MM.1S (cell line): ENCODE results near the gene LCE7A.

Source experiments
- DNase-seq: peaks from one replicate; pipeline ENCODE4 v3.0.0-alpha.2; 2015
- H2AFZ ChIP-seq: fragments of 300-600 bp; sonication (generic); 2 replicates; pipeline ENCODE4 v1.6.0; 2016; ENCODE audit warnings: antibody characterized with exemption, low read length
- H3F3A ChIP-seq: fragments of 300-600 bp; sonication (generic); 2 replicates; pipeline ENCODE4 v1.6.1; 2016; ENCODE audit warnings: mild to moderate bottlenecking, antibody characterized with exemption, low read length, moderate library complexity, mixed read lengths; ENCODE audit not compliant: insufficient read depth
- H3K27ac ChIP-seq: fragments of 300-600 bp; sonication (generic); 2 replicates; pipeline ENCODE4 v1.5.1; 2016; ENCODE audit warnings: mild to moderate bottlenecking, low read length
- H3K27me3 ChIP-seq: fragments of 300-600 bp; sonication (generic); replicated peaks from 2 replicates; pipeline ENCODE4 v1.6.0; 2016; ENCODE audit warnings: low read length; ENCODE audit not compliant: insufficient read depth
- H3K36me3 ChIP-seq: fragments of 300-600 bp; sonication (generic); replicated peaks from 2 replicates; pipeline ENCODE4 v1.6.1; 2016; ENCODE audit warnings: mild to moderate bottlenecking, low read length, mixed read lengths; ENCODE audit not compliant: insufficient read depth
- H3K4me1 ChIP-seq: fragments of 300-600 bp; sonication (generic); 2 replicates; pipeline ENCODE4 v1.6.1; 2016; ENCODE audit warnings: low read length, mixed read lengths
- H3K4me2 ChIP-seq: fragments of 300-600 bp; sonication (generic); 2 replicates; pipeline ENCODE4 v1.6.0; 2016; ENCODE audit warnings: low read depth, low read length
- H3K4me3 ChIP-seq: fragments of 300-600 bp; sonication (generic); 2 replicates; pipeline ENCODE4 v1.5.1; 2016; ENCODE audit warnings: low read length, mixed read lengths
- H3K79me2 ChIP-seq: fragments of 300-600 bp; sonication (generic); 2 replicates; pipeline ENCODE4 v1.6.1; 2016; ENCODE audit warnings: mixed run types, low read length, mixed read lengths
- H3K9ac ChIP-seq: fragments of 300-600 bp; sonication (generic); 2 replicates; pipeline ENCODE4 v1.6.1; 2016; ENCODE audit warnings: low read length, mixed read lengths
- H3K9me2 ChIP-seq: fragments of 300-600 bp; sonication (generic); replicated peaks from 2 replicates; pipeline ENCODE4 v1.6.1; 2016; ENCODE audit warnings: mild to moderate bottlenecking, low read length, mixed read lengths; ENCODE audit not compliant: insufficient read depth
- H3K9me3 ChIP-seq: fragments of 300-600 bp; sonication (generic); replicated peaks from 2 replicates; pipeline ENCODE4 v1.6.1; 2016; ENCODE audit warnings: mild to moderate bottlenecking, low read length, mixed read lengths; ENCODE audit not compliant: insufficient read depth
- H4K20me1 ChIP-seq: fragments of 300-600 bp; sonication (generic); 2 replicates; pipeline ENCODE4 v1.6.1; 2016; ENCODE audit warnings: mild to moderate bottlenecking, low read length, moderate library complexity, mixed read lengths; ENCODE audit not compliant: insufficient read depth
- CTCF ChIP-seq: fragments of 300-600 bp; sonication (generic); IDR thresholded peaks from 2 replicates; pipeline ENCODE4 v1.5.1; 2016; ENCODE audit warnings: antibody characterized with exemption, low read length, mixed read lengths
- EZH2 ChIP-seq: fragments of 300-600 bp; sonication (generic); optimal IDR thresholded peaks from 2 replicates; pipeline ENCODE3; 2017; ENCODE audit warnings: low read depth, mild to moderate bottlenecking, antibody characterized with exemption, low read length, mixed read lengths
- EZH2phosphoT487 ChIP-seq: fragments of 300-600 bp; sonication (generic); IDR thresholded peaks from 2 replicates; pipeline ENCODE4 v1.6.1; 2018; ENCODE audit warnings: antibody characterized with exemption, low read length

Gene LCE7A

DNA sequence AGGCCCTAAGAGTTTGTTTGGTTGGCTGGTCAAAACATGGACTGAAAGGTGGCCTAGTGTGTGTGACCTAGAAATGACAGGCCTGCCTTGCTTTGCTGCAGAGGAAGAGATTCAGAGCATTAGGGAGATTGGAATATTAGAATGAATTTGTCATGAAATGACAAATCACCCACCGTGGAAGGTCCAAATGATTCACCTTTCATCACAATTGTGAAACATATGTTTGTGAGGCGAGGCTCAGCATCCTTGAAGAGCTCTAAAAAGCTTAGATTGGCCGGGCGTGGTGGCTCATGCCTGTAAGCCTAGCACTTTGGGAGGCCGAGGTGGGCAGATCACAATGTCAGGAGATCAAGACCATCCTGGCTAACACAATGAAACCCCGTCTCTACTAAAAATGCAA is 42.5 kb upstream of the LCE7A start:
- H4K20me1 ChIP-seq, result no peaks in the 10 kb centered on the region
- no peaks in the 10 kb centered on the region for H3K4me1 ChIP-seq
- no peaks in the 10 kb centered on the region for H3F3A ChIP-seq
- H3K9ac ChIP-seq, result no peak overlapping the region
- H2AFZ ChIP-seq, result no peak overlapping the region; the same call in 1 of the 2 replicates
- no peaks in the 10 kb centered on the region for H3K36me3 ChIP-seq
- DNase-seq, result no peak
- H3K9me3 ChIP-seq, result no peaks in the 10 kb centered on the region
- H3K27me3 ChIP-seq, result no peaks in the 10 kb centered on the region
- no peak overlapping the region for H3K27ac ChIP-seq
- H3K4me2 ChIP-seq, result no peak overlapping the region
- TF ChIP-seq EZH2, result no peak
- TF ChIP-seq EZH2phosphoT487, result no peak
- no peak for TF ChIP-seq CTCF
- H3K79me2 ChIP-seq, result no peaks in the 10 kb centered on the region
- no peaks in the 10 kb centered on the region for H3K9me2 ChIP-seq
- no peak overlapping the region for H3K4me3 ChIP-seq

GRCh38 chr1:152823294-152823693 is 36.5 kb upstream of the LCE7A start:
- no peaks in the 10 kb centered on the region for H3K36me3 ChIP-seq
- no peak for DNase-seq
- 0 out of 2 replicates have a peak overlapping the region, but pooled peaks have one; percentile 4 for H2AFZ ChIP-seq
- TF ChIP-seq EZH2phosphoT487 (no peak), EZH2 (no peak), CTCF (no peak)
- H3K9ac ChIP-seq, result no peak overlapping the region
- no peaks in the 10 kb centered on the region for H3K79me2 ChIP-seq
- H3K4me2 ChIP-seq, result no peak overlapping the region
- H3K4me1 ChIP-seq, result no peaks in the 10 kb centered on the region
- no peak overlapping the region for H3K4me3 ChIP-seq
- no peaks in the 10 kb centered on the region for H4K20me1 ChIP-seq
- no peaks in the 10 kb centered on the region for H3K9me3 ChIP-seq
- no peaks in the 10 kb centered on the region for H3K9me2 ChIP-seq
- H3K27ac ChIP-seq, result no peak overlapping the region
- H3K27me3 ChIP-seq, result no peaks in the 10 kb centered on the region
- H3F3A ChIP-seq, result no peaks in the 10 kb centered on the region

GRCh38 chr1:152824964-152825363 is 34.8 kb upstream of the LCE7A start:
- Histone ChIP-seq H3K4me1 (no peaks in the 10 kb centered on the region), H3K4me2 (no peak overlapping the region), H3K27ac (no peak overlapping the region), H3K36me3 (no peaks in the 10 kb centered on the region), H3K4me3 (no peak overlapping the region), H4K20me1 (no peaks in the 10 kb centered on the region), H3K9me2 (no peaks in the 10 kb centered on the region), H3F3A (no peaks in the 10 kb centered on the region), H2AFZ (no peak overlapping the region), H3K9ac (no peak overlapping the region), H3K79me2 (no peaks in the 10 kb centered on the region), H3K9me3 (no peaks in the 10 kb centered on the region), H3K27me3 (no peaks in the 10 kb centered on the region)
- no peak for TF ChIP-seq EZH2
- TF ChIP-seq CTCF, result no peak
- no peak for TF ChIP-seq EZH2phosphoT487
- no peak for DNase-seq
